Endodermal cell (in vitro differentiated cells): ENCODE results near the gene ARL13A. TPM values are rescaled to one million over a fixed set of nuclear protein-coding genes. Genes with fewer than 3 reads are reported as not detected.
"Not testable (repeated sequence)": the region's sequence is repeated elsewhere in the genome, so short reads cannot be mapped to it uniquely, and the experiment has no call there.

Experiments used
- DNase-seq: peaks from one replicate; pipeline ENCODE4 v3.0.0-alpha.2; 2017
- H3K27ac ChIP-seq: 2 replicates; pipeline ENCODE4 v1.5.1; 2013; ENCODE audit warnings: mild to moderate bottlenecking, low read depth, low read length, moderate library complexity
- H3K27me3 ChIP-seq: 2 replicates; pipeline ENCODE4 v1.6.1; 2013; ENCODE audit warnings: mild to moderate bottlenecking, low read length, moderate library complexity; ENCODE audit not compliant: insufficient read depth, control insufficient read depth, poor library complexity, severe bottlenecking
- H3K36me3 ChIP-seq: 2 replicates; pipeline ENCODE4 v1.7.0; 2013; ENCODE audit warnings: mild to moderate bottlenecking, low read length, moderate library complexity; ENCODE audit not compliant: control insufficient read depth, insufficient read depth
- H3K4me1 ChIP-seq: one replicate; pipeline ENCODE4 v1.7.0; 2013; ENCODE audit warnings: low read length; ENCODE audit not compliant: control insufficient read depth, insufficient read depth
- H3K4me3 ChIP-seq: 2 replicates; pipeline ENCODE4 v1.5.1; 2013; ENCODE audit warnings: mild to moderate bottlenecking, low read length, moderate library complexity
- H3K9ac ChIP-seq: 2 replicates; pipeline ENCODE4 v1.6.1; 2013; ENCODE audit warnings: mild to moderate bottlenecking, low read length, moderate library complexity; ENCODE audit not compliant: poor library complexity, severe bottlenecking; ENCODE audit errors: extremely low read depth
- H3K9me3 ChIP-seq: 2 replicates; pipeline ENCODE4 v1.6.1; 2013; ENCODE audit warnings: mild to moderate bottlenecking, low read length, moderate library complexity; ENCODE audit not compliant: control insufficient read depth
- H3K27ac Mint-ChIP-seq: 2 replicates; pipeline ENCODE4 v1.8.0; 2020; ENCODE audit warnings: mixed read lengths
- H3K27me3 Mint-ChIP-seq: 2 replicates; pipeline ENCODE4 v1.8.0; 2021; ENCODE audit warnings: mild to moderate bottlenecking, mixed read lengths; ENCODE audit not compliant: insufficient read depth
- H3K36me3 Mint-ChIP-seq: 2 replicates; pipeline ENCODE4 v1.8.0; 2020; ENCODE audit warnings: low read depth, mixed read lengths
- H3K4me1 Mint-ChIP-seq: 2 replicates; pipeline ENCODE4 v1.8.0; 2020; ENCODE audit warnings: mixed read lengths
- H3K4me3 Mint-ChIP-seq: 2 replicates; pipeline ENCODE4 v1.8.0; 2020; ENCODE audit warnings: mild to moderate bottlenecking, moderate library complexity, mixed read lengths
- H3K9me3 Mint-ChIP-seq: 2 replicates; pipeline ENCODE4 v1.8.0; 2020; ENCODE audit warnings: mild to moderate bottlenecking, mixed read lengths
- WGBS, 2 experiments: methylation state at CpG; one replicate each; pipeline versions ENCODE4 v1.1.5 to v1.1.7; 2013; ENCODE audit warnings: missing lambda C conversion rate in 2 of 2, mixed read lengths in 1 of 2; ENCODE audit not compliant: insufficient coverage in 1 of 2, insufficient read length in 1 of 2; 5-methylcytosine and 5-hydroxymethylcytosine counted together
- total RNA-seq, 2 donors: library from RNA; stranded (reverse); fragmentation: NEBNext Ultra II Directional in 1 of 2; extraction: Animal tissue kit (Norgen Biotek cat#: 25700) in 1 of 2; gene quantifications; 2 replicates in 1 of 2; 3 replicates in 1 of 2; pipeline ENCODE4 v1.2.1, GENCODE V29; 2021
- TF ChIP-seq, protein P1 (sequence below): fragments of 200-600 bp; sonication (generic); conservative IDR thresholded peaks from 2 replicates; pipeline ENCODE4 v1.5.0; 2021; ENCODE audit warnings: antibody characterized with exemption, mild to moderate bottlenecking

Gene ARL13A
- total RNA-seq, 2 donors from 2014 or later, result not detected

DNA sequence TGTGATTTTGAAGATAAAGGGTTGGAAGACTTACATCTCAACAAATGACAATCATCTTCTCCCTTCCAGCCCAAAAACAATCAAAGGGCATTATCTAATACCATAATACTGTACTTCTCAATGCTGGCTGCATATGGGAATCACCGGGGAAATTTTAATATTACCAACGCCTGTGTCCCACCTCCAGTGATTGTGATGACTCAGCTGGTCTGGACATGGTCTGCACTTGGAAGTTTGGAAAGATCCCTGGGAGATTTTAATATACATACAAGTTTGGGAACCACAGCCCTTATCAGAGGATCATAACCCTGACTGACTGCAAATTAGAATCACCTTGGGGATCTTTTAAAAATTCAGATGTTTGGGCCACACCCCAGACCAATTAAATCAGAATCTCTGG, 29.9 kb downstream of the ARL13A start:
- no peaks in the 10 kb centered on the region for H3K9me3 ChIP-seq
- Mint-ChIP-seq H3K4me3 (no peak overlapping the region), H3K27ac (no peak overlapping the region), H3K4me1 (no peaks in the 10 kb centered on the region), H3K27me3 (no peaks in the 10 kb centered on the region), H3K36me3 (peaks cover 4% of the 10 kb centered on the region), H3K9me3 (peaks cover 41% of the 10 kb centered on the region)
- H3K27me3 ChIP-seq, result no peaks in the 10 kb centered on the region
- no peaks in the 10 kb centered on the region for H3K36me3 ChIP-seq
- no peak overlapping the region for H3K4me3 ChIP-seq
- no peak overlapping the region for H3K9ac ChIP-seq
- 87% methylated on average over 2 of the region's 2 CpGs; no CpG with 5 or more reads in 1 of the 2 experiments for WGBS, 2 experiments
- TF ChIP-seq, protein P1, sequence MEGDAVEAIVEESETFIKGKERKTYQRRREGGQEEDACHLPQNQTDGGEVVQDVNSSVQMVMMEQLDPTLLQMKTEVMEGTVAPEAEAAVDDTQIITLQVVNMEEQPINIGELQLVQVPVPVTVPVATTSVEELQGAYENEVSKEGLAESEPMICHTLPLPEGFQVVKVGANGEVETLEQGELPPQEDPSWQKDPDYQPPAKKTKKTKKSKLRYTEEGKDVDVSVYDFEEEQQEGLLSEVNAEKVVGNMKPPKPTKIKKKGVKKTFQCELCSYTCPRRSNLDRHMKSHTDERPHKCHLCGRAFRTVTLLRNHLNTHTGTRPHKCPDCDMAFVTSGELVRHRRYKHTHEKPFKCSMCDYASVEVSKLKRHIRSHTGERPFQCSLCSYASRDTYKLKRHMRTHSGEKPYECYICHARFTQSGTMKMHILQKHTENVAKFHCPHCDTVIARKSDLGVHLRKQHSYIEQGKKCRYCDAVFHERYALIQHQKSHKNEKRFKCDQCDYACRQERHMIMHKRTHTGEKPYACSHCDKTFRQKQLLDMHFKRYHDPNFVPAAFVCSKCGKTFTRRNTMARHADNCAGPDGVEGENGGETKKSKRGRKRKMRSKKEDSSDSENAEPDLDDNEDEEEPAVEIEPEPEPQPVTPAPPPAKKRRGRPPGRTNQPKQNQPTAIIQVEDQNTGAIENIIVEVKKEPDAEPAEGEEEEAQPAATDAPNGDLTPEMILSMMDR, result no peak
- no peak for DNase-seq
- no peaks in the 10 kb centered on the region for H3K4me1 ChIP-seq
- no peak overlapping the region for H3K27ac ChIP-seq

DNA sequence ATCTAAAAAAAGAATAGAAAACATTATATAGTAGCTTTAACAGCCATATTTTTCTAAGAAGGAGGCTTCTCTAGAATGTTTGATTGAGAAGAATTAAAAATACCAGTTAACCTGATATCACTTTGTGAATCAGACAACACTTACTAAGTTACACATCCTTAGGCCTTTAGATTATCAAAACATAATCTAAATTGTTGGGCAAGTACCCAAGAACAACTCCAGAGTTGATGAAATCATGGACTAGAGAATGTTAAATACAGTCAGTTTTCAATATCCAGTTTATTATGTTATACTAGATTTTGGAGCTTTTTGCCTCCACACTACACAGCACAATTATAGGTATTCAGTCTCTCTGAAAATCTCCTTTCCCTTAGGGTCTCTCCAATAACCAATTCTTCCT, 39.6 kb downstream of the ARL13A start:
- H3K4me3 Mint-ChIP-seq, result no peak overlapping the region
- H3K4me1 ChIP-seq, result no peaks in the 10 kb centered on the region
- H3K27ac ChIP-seq, result no peak overlapping the region
- TF ChIP-seq, protein P1, result no peak
- no peak overlapping the region for H3K27ac Mint-ChIP-seq
- no peaks in the 10 kb centered on the region for H3K27me3 ChIP-seq
- no peaks in the 10 kb centered on the region for H3K9me3 ChIP-seq
- peaks cover 33% of the 10 kb centered on the region for H3K36me3 Mint-ChIP-seq
- DNase-seq, result no peak
- H3K9ac ChIP-seq, result no peak overlapping the region
- H3K4me1 Mint-ChIP-seq, result no peaks in the 10 kb centered on the region
- H3K36me3 ChIP-seq, result peaks cover 11% of the 10 kb centered on the region
- no peak overlapping the region for H3K4me3 ChIP-seq
- H3K9me3 Mint-ChIP-seq, result peaks cover 39% of the 10 kb centered on the region
- no peaks in the 10 kb centered on the region for H3K27me3 Mint-ChIP-seq

DNA sequence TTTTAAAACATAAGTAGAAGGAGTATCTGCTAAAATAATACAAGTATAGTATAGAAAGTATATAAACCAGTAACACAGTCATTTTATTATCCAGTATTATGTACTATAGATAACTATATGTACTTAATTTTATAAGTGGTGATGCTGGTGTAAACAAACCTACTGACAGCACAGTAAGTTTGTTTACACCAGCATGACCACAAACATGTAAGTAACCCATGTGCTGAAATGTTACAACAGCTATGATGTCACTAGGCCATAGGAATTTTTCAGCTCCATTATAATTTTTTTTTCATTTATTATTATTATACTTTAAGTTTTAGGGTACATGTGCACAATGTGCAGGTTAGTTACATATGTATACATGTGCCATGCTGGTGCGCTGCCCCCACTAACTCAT, 42.5 kb downstream of the ARL13A start:
- H3K27ac Mint-ChIP-seq, H3K27ac ChIP-seq, H3K4me1 Mint-ChIP-seq, H3K4me3 ChIP-seq, H3K9me3 ChIP-seq, H3K27me3 ChIP-seq, H3K4me3 Mint-ChIP-seq, DNase-seq, H3K27me3 Mint-ChIP-seq, H3K36me3 ChIP-seq, H3K9ac ChIP-seq, H3K4me1 ChIP-seq: not testable (repeated sequence)
- Mint-ChIP-seq H3K36me3 (peaks cover 39% of the 10 kb centered on the region), H3K9me3 (peaks cover 35% of the 10 kb centered on the region)
- no CpG with 5 or more reads among the region's 1 CpG for WGBS, 2 experiments

DNA sequence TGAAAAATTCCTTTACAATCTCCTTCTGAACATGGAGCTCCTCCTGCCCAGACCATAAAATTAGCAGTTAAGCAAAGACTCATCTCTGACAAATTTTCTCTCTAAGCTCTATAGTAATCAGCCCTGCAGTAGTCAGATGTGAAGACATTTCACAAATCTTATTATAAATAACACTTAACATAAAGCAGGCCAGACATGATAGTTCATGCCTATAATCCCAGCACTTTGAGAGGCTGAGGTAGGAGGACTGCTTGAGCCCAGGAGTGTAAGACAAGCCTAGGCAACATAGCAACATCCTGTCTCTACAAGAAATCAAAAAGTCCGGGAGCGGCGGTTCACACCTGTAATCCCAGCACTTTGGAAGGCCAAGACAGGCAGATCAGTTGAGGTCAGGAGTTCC, 52.5 kb downstream of the ARL13A start:
- no peaks in the 10 kb centered on the region for H3K9me3 ChIP-seq
- H3K36me3 ChIP-seq, result peaks cover 13% of the 10 kb centered on the region
- no peak overlapping the region for H3K27ac ChIP-seq
- Mint-ChIP-seq H3K4me1 (no peaks in the 10 kb centered on the region), H3K4me3 (no peak overlapping the region), H3K27ac (no peak overlapping the region), H3K36me3 (peaks cover 45% of the 10 kb centered on the region), H3K9me3 (peaks cover 54% of the 10 kb centered on the region), H3K27me3 (no peaks in the 10 kb centered on the region)
- H3K4me1 ChIP-seq, result no peaks in the 10 kb centered on the region
- H3K27me3 ChIP-seq, result no peaks in the 10 kb centered on the region
- no peak overlapping the region for H3K4me3 ChIP-seq
- DNase-seq, result no peak
- WGBS, 2 experiments, result 92% methylated on average over 3 of the region's 3 CpGs; no CpG with 5 or more reads in 1 of the 2 experiments
- TF ChIP-seq, protein P1, result no peak
- no peak overlapping the region for H3K9ac ChIP-seq
